Naive thymus-derived CD4-positive, alpha-beta T cell (primary cell): ENCODE data around the gene MYCL. TPM values are rescaled to one million over a fixed set of nuclear protein-coding genes. Genes with fewer than 3 reads are reported as not detected.
"Not testable (repeated sequence)": the region's sequence is repeated elsewhere in the genome, so short reads cannot be mapped to it uniquely, and the experiment has no call there.

Experiments used
- ATAC-seq: fragments of 150-1000 bp; cut with Tn5 transposase; 2 replicates; pipeline ENCODE4 v1.10.0; 2021; ENCODE audit warnings: mild to moderate bottlenecking, moderate library complexity
- CTCF ChIA-PET: fragments of 350-600 bp; sonication (Branson Sonifier 250); formaldehyde crosslinking; loops from one replicate; lab custom pipeline; 2021; ENCODE audit warnings: antibody characterized with exemption; lab: Charles Lee
- POLR2A ChIA-PET: fragments of 350-600 bp; sonication (Branson Sonifier 250); formaldehyde crosslinking; loops from one replicate; lab custom pipeline; 2021; ENCODE audit warnings: antibody characterized with exemption, inconsistent platforms; lab: Charles Lee
- DNase-seq, 9 donors: peaks; one replicate each; pipeline versions ENCODE4 v3.0.0 to v3.0.0-alpha.2; 2020 to 2022; ENCODE audit warnings: mixed read lengths in 1 of 9
- H3K27ac ChIP-seq: one replicate; pipeline ENCODE4 v1.7.0; 2013; ENCODE audit warnings: mild to moderate bottlenecking, low read depth, low read length, moderate library complexity
- H3K27me3 ChIP-seq, 2 donors: one replicate each; pipeline ENCODE4 v1.7.0; 2013; ENCODE audit warnings: low read length in 2 of 2, mild to moderate bottlenecking in 2 of 2, moderate library complexity in 2 of 2; ENCODE audit not compliant: control insufficient read depth in 2 of 2, insufficient read depth in 2 of 2
- H3K36me3 ChIP-seq, 3 experiments: 1 replicate in 2 of 3; 2 replicates in 1 of 3; pipeline ENCODE4 v1.7.0; 2013; ENCODE audit warnings: low read length in 3 of 3, mild to moderate bottlenecking in 3 of 3, moderate library complexity in 1 of 3; ENCODE audit not compliant: insufficient read depth in 3 of 3, control insufficient read depth in 2 of 3
- H3K4me1 ChIP-seq, 2 donors: one replicate each; pipeline ENCODE4 v1.7.0; 2013; ENCODE audit warnings: low read length in 2 of 2, mild to moderate bottlenecking in 2 of 2, moderate library complexity in 1 of 2; ENCODE audit not compliant: control insufficient read depth in 2 of 2, insufficient read depth in 2 of 2
- H3K4me3 ChIP-seq: 2 replicates; pipeline ENCODE4 v1.7.0; 2013; ENCODE audit warnings: mild to moderate bottlenecking, low read length
- H3K9me3 ChIP-seq, 3 experiments: 1 replicate in 2 of 3; 2 replicates in 1 of 3; pipeline ENCODE4 v1.7.0; 2013; ENCODE audit warnings: low read length in 3 of 3; ENCODE audit not compliant: control insufficient read depth in 2 of 3
- H3K27ac Mint-ChIP-seq, 9 donors: one replicate each; pipeline ENCODE4 v1.8.0; 2020 to 2022; ENCODE audit warnings: mixed read lengths in 9 of 9, mild to moderate bottlenecking in 8 of 9, moderate library complexity in 5 of 9, inconsistent platforms in 2 of 9
- H3K27me3 Mint-ChIP-seq, 5 donors: one replicate each; pipeline ENCODE4 v1.8.0; 2021 to 2022; ENCODE audit warnings: mixed read lengths in 5 of 5, mild to moderate bottlenecking in 1 of 5
- H3K36me3 Mint-ChIP-seq, 5 donors: one replicate each; pipeline ENCODE4 v1.8.0; 2020 to 2022; ENCODE audit warnings: mixed read lengths in 5 of 5, mild to moderate bottlenecking in 3 of 5, inconsistent platforms in 1 of 5
- H3K4me1 Mint-ChIP-seq, 7 donors: one replicate each; pipeline ENCODE4 v1.8.0; 2020 to 2022; ENCODE audit warnings: mixed read lengths in 7 of 7, mild to moderate bottlenecking in 3 of 7, inconsistent platforms in 1 of 7
- H3K4me3 Mint-ChIP-seq, 10 donors: one replicate each; pipeline ENCODE4 v1.8.0; 2020 to 2022; ENCODE audit warnings: mild to moderate bottlenecking in 10 of 10, mixed read lengths in 10 of 10, moderate library complexity in 6 of 10, inconsistent platforms in 2 of 10
- H3K9me3 Mint-ChIP-seq, 11 donors: one replicate each; pipeline ENCODE4 v1.8.0; 2020 to 2022; ENCODE audit warnings: mixed read lengths in 11 of 11, mild to moderate bottlenecking in 4 of 11, inconsistent platforms in 1 of 11, moderate library complexity in 1 of 11
- intact Hi-C, 2 donors: fragments of 100-400 bp; cut with micrococcal nuclease; formaldehyde crosslinking; loops; one replicate each; pipeline ENCODE4 v1.15.1; 2023
- polyA plus RNA-seq, 2 donors: library from polyadenylated mRNA; unstranded; fragments of 300-500 nt; fragmentation: Illumina TruSeq; gene quantifications; one replicate each; pipeline ENCODE4 v1.2.3, GENCODE V29; 2021
- total RNA-seq, 6 experiments: library from RNA in 5 of 6; stranded (reverse) in 5 of 6; gene quantifications; 1 replicate in 5 of 6; 2 replicates in 1 of 6; pipeline ENCODE4 v1.2.3 and lab custom pipeline; 2021 to 2026

MYCL gene
- total and polyA plus RNA-seq, 7 experiments from 2014 or later = 0.05 to 8.1 (median 0.46) TPM; not detected in 2

GRCh38 chr1:39919545-39919944 is 17.8 kb upstream of the MYCL start:
- peak in 8 of 9 donors; percentile 48 to 76 (median 67) for DNase-seq

GRCh38 chr1:39917825-39918224 is 16.1 kb upstream of the MYCL start:
- DNase-seq (no peak), ATAC-seq (no peak)
- POLR2A ChIA-PET = no interaction called here
- CTCF ChIA-PET = interaction anchor here (5.2 kb wide), 1 partner anchor 56 kb away, joined by 61 read pairs; no protein-coding TSS in a partner anchor
- Histone ChIP-seq H3K4me3 (no peak overlapping the region), H3K36me3 (no peaks in the 10 kb centered on the region), H3K27me3 (no peaks in the 10 kb centered on the region), H3K4me1 (no peaks in the 10 kb centered on the region), H3K9me3 (no peaks in the 10 kb centered on the region), H3K27ac (no peak overlapping the region)
- Mint-ChIP-seq H3K4me3 (no peak overlapping the region), H3K27me3 (peaks cover 0 to 9% (median 6%) of the 10 kb centered on the region in 5 donors), H3K27ac (no peak overlapping the region), H3K36me3 (no peaks in the 10 kb centered on the region), H3K4me1 (peaks cover 0 to 4% (median 0%) of the 10 kb centered on the region in 7 donors), H3K9me3 (no peaks in the 10 kb centered on the region)
- intact Hi-C loops = no loop called here

More at GRCh38 chr1:39919545-39919944, 17.8 kb upstream of the MYCL start:
- H3K4me3 ChIP-seq = no peak overlapping the region
- H3K4me3 Mint-ChIP-seq = no peak overlapping the region
- H3K36me3 ChIP-seq = no peaks in the 10 kb centered on the region
- ChIA-PET POLR2A (interaction anchor here (0.6 to 1.4 kb wide), 5 partner anchors 53 to 144 kb away, joined by 3 to 4 read pairs (median 3); no protein-coding TSS in a partner anchor), CTCF (interaction anchor here (0.6 to 5.2 kb wide), 15 partner anchors 19 to 1152 kb away, joined by 3 to 61 read pairs (median 3); no protein-coding TSS in a partner anchor)
- ATAC-seq = peak; percentile 93
- no peaks in the 10 kb centered on the region for H3K36me3 Mint-ChIP-seq
- H3K27ac ChIP-seq = no peak overlapping the region
- intact Hi-C loops = loop anchor here (1.0 kb wide), 3 partner anchors 36 to 113 kb away; partner anchors contain the start of gene MFSD2A (in 1 of the 2)
- no peaks in the 10 kb centered on the region for H3K9me3 Mint-ChIP-seq
- H3K27ac Mint-ChIP-seq = no peak overlapping the region
- H3K9me3 ChIP-seq = no peaks in the 10 kb centered on the region
- peaks cover 0 to 8% (median 4%) of the 10 kb centered on the region in 5 donors for H3K27me3 Mint-ChIP-seq
- H3K4me1 Mint-ChIP-seq = peaks cover 0 to 4% (median 0%) of the 10 kb centered on the region in 7 donors
- no peaks in the 10 kb centered on the region for H3K27me3 ChIP-seq
- H3K4me1 ChIP-seq = no peaks in the 10 kb centered on the region

- intact Hi-C loops = no loop called here
- DNase-seq = no peak
- ChIA-PET CTCF (interaction anchor here (0.5 to 1.5 kb wide), 3 partner anchors 55 to 117 kb away, joined by 3 to 5 read pairs (median 4); no protein-coding TSS in a partner anchor), POLR2A (interaction anchor here (0.6 kb wide), 2 partner anchors 85 to 132 kb away, joined by 3 to 4 read pairs; no protein-coding TSS in a partner anchor)
- Mint-ChIP-seq H3K4me3 (no peak overlapping the region), H3K36me3 (peaks cover 0 to 3% (median 0%) of the 10 kb centered on the region in 5 donors), H3K27ac (no peak overlapping the region), H3K9me3 (no peaks in the 10 kb centered on the region), H3K27me3 (peaks cover 5 to 13% (median 9%) of the 10 kb centered on the region in 5 donors), H3K4me1 (peaks cover 0 to 4% (median 0%) of the 10 kb centered on the region in 7 donors)
- H3K9me3 ChIP-seq = no peaks in the 10 kb centered on the region
- no peak overlapping the region for H3K27ac ChIP-seq
- H3K36me3 ChIP-seq = no peaks in the 10 kb centered on the region
- H3K27me3 ChIP-seq = no peaks in the 10 kb centered on the region
- no peaks in the 10 kb centered on the region for H3K4me1 ChIP-seq
- ATAC-seq = no peak
- H3K4me3 ChIP-seq = no peak overlapping the region
Measured at GRCh38 chr1:39915499-39916129, 13.9 kb upstream of the MYCL start.

- CTCF ChIA-PET = not testable (repeated sequence)
Measured at GRCh38 chr1:39913136-39913535, 11.4 kb upstream of the MYCL start.

GRCh38 chr1:39910263-39910662 is 8.5 kb upstream of the MYCL start:
- Mint-ChIP-seq H3K36me3 (peaks cover 6 to 11% (median 7%) of the 10 kb centered on the region in 5 donors), H3K27me3 (peaks cover 33 to 49% (median 43%) of the 10 kb centered on the region in 5 donors)

More at GRCh38 chr1:39913136-39913535, 11.4 kb upstream of the MYCL start:
- H3K4me1 Mint-ChIP-seq, ATAC-seq, H3K27ac Mint-ChIP-seq, H3K9me3 ChIP-seq, H3K4me3 Mint-ChIP-seq, DNase-seq, intact Hi-C loops, H3K36me3 ChIP-seq, H3K27ac ChIP-seq, H3K36me3 Mint-ChIP-seq, H3K27me3 ChIP-seq, POLR2A ChIA-PET, H3K4me3 ChIP-seq, H3K4me1 ChIP-seq: not testable (repeated sequence)
- Mint-ChIP-seq H3K27me3 (peaks cover 10 to 35% (median 24%) of the 10 kb centered on the region in 5 donors), H3K9me3 (peaks cover 0 to 20% (median 12%) of the 10 kb centered on the region in 11 donors)

GRCh38 chr1:39908534-39908933 is 6.8 kb upstream of the MYCL start:
- no peak overlapping the region for H3K27ac Mint-ChIP-seq
- no peaks in the 10 kb centered on the region for H3K4me1 Mint-ChIP-seq
- H3K9me3 ChIP-seq = peaks cover 0 to 7% (median 5%) of the 10 kb centered on the region in 3 experiments
- no peaks in the 10 kb centered on the region for H3K27me3 ChIP-seq
- no peaks in the 10 kb centered on the region for H3K4me1 ChIP-seq
- POLR2A ChIA-PET = no interaction called here
- DNase-seq = no peak
- no peak for ATAC-seq
- intact Hi-C loops = no loop called here
- H3K4me3 Mint-ChIP-seq = no peak overlapping the region
- CTCF ChIA-PET = no interaction called here
- H3K4me3 ChIP-seq = no peak overlapping the region
- H3K36me3 Mint-ChIP-seq = peaks cover 6 to 11% (median 7%) of the 10 kb centered on the region in 5 donors
- peaks cover 46 to 59% (median 52%) of the 10 kb centered on the region in 5 donors for H3K27me3 Mint-ChIP-seq
- peaks cover 0 to 28% (median 15%) of the 10 kb centered on the region in 11 donors for H3K9me3 Mint-ChIP-seq
- H3K27ac ChIP-seq = no peak overlapping the region
- no peaks in the 10 kb centered on the region for H3K36me3 ChIP-seq

More at GRCh38 chr1:39910263-39910662, 8.5 kb upstream of the MYCL start:
- intact Hi-C loops = no loop called here
- peaks cover 0 to 7% (median 5%) of the 10 kb centered on the region in 3 experiments for H3K9me3 ChIP-seq
- H3K27ac ChIP-seq = no peak overlapping the region
- H3K4me3 ChIP-seq = no peak overlapping the region
- H3K36me3 ChIP-seq = no peaks in the 10 kb centered on the region
- no peak overlapping the region for H3K27ac Mint-ChIP-seq
- CTCF ChIA-PET = no interaction called here
- H3K9me3 Mint-ChIP-seq = peaks cover 0 to 28% (median 15%) of the 10 kb centered on the region in 11 donors
- no peak for ATAC-seq
- POLR2A ChIA-PET = no interaction called here
- no peaks in the 10 kb centered on the region for H3K27me3 ChIP-seq
- no peak overlapping the region for H3K4me3 Mint-ChIP-seq
- H3K4me1 ChIP-seq = no peaks in the 10 kb centered on the region
- no peaks in the 10 kb centered on the region for H3K4me1 Mint-ChIP-seq
- no peak for DNase-seq
